HG02610 (cell line): ENCODE measurements around the gene GRID2.

Source experiments
- ATAC-seq: cut with Tn5 transposase; IDR thresholded peaks from one replicate; pipeline ENCODE4 v1.9.1; 2021; ENCODE audit warnings: mild to moderate bottlenecking, moderate library complexity; ENCODE audit not compliant: unreplicated experiment

Gene GRID2

DNA sequence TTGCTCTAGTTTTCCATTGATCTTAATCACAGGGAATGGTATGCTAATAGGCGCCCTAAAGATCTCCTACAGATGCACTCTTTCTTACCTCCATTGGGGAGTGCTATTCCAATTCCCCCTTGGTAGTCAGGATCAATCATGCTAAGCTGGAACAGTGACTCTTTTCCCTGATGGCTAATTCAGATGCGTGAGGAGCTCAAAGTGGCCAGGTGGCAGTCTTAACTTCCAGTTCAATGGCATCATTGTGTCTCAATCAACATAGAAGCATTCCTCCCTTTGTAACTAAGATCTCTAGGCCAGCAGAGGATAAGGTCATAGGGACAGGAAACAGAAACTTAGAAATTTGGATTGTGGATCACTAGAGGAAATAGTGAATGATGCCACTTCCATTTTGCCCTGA, 216.8 kb downstream of the GRID2 start:
- no peak for ATAC-seq

DNA sequence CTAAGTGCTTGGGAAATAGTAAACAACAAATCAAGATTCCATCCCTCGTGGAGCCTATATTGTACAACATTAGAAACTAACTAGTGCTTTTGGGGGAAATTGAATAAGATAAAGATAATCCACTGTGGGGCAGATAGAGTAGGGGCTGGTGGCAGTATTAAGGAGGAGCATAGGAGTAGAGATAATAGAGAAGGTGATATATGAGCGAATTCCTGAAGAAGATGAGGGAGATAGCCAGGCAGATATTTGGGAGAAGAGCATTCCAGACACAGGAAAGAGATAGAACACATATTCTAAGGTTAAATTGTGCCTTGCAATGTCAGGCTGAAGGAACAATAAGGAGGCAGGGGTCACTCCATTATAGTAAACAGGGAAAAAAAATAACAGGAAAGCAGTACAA, 218.2 kb downstream of the GRID2 start:
- ATAC-seq, result no peak

DNA sequence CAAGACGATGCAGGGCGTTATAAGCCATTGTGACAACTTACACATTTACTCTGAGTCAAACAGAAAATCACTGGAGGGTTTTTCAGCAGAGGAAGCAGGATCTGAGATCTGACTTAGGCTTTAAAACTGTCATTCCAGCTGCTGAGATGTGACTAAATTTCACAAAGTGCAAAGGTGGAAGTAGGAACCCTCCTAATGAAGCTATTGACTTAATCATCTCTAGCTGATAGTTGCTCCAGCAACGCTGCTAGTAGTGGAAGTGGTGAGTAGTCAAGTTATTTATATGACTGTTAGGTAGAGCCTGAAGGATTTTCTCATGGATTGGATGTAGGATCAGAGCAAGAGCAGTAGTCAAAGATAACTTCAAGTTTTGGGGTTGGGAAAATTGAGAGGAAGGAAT, 218.6 kb downstream of the GRID2 start:
- ATAC-seq, result no peak

DNA sequence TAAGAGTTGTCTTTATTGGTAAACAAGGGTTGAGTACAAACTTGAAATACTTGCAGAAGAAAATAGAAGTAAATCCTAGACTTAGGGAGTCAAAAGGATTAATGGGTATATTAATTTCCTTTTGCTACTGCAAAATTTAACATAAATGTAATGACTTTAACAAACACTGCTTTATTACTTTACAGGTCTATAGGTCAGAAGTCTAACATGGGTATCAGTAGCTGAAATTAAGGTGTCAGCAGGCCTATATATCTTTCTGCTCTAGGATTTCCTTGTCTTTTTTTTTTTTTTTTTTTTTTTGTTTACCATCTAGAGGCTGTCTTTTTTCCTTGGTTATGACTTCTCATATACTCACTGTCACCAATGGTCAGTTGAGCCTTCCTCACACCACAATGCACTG, 220.4 kb downstream of the GRID2 start:
- ATAC-seq, result peak; percentile 39

DNA sequence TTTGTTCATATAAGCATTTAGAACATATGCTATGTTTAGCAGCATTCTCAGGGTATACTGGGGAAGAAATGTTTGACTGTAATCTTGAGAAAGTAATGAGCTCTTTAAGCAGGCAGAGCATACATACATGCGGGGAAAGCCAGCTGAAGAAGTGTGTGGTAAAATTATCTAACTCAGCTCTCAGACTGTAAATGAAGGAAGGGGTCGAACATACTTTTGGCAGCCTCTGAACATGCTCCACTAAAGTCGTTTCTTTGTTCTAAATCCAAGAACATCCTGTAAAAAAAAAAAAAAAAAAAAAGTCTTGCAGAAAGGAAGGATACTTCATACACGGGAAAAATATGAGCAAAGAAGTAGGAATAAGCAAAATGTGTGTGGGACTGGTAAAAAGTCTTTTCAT, 224.8 kb downstream of the GRID2 start:
- ATAC-seq, result no peak

DNA sequence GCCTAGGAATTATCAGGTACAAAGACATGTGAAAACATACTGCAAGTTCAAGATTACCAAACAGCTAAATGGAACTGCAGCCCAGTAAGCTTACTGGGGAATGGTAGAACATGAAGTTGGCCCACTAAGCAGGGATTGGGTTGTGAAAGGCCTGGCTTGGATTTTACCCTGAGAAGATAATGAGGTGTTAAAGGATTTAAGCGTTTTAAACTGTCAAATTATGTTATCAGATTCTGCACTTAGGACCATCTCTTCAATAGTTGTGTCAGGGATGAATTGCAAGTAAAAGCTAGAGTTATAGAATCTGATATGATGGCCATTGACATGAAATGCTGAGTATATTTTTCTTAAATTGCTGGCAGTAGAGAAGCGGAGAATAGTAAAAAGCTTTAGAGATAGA, 225.7 kb downstream of the GRID2 start:
- ATAC-seq, result no peak

DNA sequence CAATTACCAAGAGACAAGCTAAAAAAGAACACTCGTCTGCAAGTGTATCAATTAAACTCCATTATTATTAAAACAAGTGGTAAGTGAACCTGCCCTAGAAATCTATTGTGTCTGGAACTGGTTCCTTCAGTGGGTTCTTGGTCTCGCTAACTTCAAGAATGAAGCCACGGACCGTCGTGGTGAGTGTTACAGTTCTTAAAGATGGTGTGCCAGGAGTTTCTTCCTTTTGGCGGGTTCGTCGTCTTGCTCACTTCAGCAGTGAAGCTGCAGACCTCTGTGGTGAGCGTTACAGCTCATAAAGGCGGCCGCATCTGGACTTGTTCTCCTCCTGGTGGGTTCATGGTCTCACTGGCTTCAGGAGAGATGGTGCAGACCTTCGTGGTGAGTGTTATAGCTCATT, 231.8 kb downstream of the GRID2 start:
- no peak for ATAC-seq

DNA sequence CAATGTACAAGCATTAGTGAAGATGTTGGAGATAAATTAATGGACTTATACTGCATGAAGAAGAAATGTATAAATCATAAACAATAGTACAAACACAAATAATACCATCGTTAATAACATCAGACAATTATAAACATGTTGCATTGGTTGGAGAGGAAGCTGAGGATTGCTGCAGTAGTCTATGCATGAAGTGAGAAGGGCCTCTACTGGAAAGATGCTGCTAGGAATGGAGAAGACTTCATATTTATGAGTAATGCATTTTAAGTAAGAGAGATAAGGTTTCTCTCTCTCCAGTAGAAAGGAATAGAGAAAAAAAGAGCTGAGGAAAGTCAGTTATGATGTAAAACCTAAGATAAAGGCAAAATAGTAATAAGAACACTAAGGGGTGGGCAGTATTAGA, 247.8 kb downstream of the GRID2 start:
- ATAC-seq, result no peak

DNA sequence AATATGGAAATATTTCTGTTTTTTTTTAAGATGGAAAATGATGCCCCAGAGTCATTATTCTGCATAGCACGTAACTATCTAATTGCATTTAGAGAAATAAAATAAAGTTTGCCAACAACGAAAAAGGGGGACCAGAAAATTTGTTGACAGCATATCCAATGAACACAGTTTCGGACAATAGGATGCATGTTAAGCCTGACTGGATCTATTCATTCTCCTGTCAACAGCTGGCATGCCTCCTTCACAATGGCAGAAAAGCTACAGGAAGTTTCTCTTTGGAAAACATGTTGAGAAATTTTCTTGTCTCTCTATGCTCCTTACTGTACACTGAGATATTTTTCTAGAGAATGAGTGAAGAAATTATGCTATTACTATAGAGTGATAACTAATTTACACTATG, 262.5 kb downstream of the GRID2 start:
- no peak for ATAC-seq

DNA sequence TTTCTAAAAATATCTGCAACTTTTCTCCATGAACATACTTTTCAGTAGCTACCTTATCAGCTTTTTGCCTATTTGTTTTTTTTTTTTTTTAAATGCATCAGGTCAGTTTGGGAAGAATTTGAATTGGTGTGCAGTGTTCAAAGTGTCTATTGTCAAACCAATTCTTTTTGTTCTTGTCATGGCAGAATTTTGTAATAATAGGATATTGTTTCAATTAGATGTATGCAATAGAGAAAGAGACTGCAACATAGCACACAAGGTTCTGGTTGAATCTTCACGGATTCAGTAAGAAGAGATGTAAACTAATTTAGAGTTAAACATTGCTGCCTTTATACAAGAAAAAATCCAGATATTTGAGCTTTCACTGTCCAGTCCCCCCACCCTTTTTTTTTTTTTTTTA, 277.1 kb downstream of the GRID2 start:
- no peak for ATAC-seq

DNA sequence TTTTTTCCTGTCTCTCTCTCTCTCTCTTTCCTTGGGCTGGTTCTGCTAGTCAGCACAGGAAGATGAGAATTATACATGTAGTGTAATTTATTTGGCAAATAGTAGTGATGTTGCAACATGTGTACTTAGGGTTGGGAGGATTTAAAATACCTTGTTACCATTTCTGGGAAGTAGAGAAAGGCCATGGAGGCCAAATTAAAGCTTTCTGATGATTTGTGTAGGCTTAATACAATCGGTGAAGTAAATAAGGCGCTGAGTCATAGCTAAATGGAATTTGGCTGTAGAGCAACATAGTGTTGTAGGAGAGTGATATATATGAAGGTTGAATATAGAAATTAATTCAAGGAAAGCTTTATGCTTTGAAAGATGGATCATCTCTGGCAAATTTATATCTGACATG, 295.3 kb downstream of the GRID2 start:
- no peak for ATAC-seq

DNA sequence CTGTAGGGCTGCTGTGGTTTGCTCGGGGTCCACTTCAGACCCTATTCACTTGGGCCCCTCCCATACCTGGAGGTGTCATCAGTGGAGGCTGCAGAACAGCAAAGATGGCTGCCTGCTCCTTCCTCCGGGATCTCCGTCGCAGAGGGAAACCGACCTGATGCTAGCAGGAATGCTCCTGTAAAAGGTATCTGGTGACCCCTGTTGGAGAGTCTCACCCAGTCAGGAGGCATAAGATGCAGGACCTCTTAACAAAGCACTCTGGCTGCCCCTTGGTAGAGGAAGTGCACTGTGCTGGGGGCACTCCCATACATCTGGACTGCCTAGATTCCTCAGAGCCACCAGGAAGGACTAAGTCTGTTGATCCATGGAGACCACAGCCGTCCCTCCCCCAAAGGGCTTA, 296.9 kb downstream of the GRID2 start:
- ATAC-seq, result no peak

DNA sequence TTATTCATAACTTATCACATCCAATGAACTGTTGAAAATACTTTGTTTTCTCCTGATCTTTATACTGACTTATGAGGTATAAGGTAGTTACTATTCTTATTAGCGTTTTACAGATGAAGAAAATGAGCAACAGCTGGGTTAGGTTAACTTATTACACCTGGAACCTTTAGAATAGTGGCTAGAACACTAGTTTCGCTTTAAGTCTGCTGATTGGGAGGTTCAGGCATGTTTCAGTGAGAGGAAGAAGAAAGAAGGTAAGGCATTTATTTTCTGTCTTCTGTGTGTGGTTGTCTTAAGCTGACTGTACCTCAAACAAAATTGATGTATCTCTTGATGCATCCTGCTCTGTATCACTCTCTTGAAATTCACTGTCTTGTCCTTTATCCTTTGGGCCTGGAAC, 302.5 kb downstream of the GRID2 start:
- ATAC-seq, result no peak

DNA sequence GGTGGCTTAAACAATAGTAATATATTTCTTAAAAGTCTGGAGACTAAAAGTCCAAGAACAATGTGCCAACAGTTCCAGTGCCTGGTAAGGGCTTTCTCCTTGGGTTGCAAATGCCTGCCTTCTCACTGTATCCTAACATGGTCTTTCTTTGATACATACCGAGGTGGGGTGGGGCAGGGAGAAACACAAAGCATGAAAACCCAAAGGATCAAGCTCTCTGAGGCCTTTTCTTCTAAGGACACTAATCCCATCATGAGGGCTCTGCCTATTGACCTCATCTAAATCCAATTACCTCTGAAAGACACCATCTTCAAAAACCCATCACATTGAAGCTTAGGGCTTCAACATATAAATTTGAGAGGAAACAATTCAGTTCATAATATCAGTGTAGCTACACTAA, 311.3 kb downstream of the GRID2 start:
- ATAC-seq, result no peak

DNA sequence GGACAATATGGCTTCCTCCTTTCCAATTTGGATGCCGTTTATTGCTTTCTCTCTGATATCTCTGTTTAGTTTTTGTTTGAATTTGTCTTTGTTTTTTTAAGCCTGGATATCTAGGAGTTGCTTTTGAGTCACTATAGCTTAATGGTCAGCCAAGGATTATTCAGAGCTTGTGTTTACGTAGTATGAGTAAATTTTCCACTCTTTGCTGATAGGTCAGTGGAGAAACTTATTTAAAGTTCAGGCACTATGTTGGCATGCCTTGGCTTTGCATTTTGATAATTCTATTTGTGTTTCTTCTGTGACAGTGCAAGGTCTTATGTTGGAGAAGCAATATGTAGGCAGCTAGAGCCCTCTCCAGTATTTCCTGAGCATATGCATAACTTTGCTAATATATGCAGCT, 315.2 kb downstream of the GRID2 start:
- ATAC-seq, result no peak

DNA sequence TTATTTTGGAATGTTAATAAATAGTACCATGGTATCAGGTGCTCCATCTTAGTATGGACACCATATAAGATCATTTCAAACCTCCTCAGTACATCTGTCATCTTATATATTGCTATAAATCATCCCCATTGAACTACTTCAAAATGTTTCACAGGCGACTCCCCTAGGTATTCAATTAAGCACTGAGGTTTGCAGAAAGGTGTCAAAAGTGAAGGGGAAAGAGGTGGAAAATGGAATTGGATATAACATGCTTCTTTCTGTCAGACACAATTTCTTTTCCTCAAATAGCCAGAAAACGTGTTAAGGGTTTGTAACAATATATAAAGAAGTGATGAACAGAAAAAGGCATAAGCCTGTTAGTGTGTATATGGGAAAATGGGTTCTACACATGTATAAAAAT, 325.5 kb downstream of the GRID2 start:
- no peak for ATAC-seq

DNA sequence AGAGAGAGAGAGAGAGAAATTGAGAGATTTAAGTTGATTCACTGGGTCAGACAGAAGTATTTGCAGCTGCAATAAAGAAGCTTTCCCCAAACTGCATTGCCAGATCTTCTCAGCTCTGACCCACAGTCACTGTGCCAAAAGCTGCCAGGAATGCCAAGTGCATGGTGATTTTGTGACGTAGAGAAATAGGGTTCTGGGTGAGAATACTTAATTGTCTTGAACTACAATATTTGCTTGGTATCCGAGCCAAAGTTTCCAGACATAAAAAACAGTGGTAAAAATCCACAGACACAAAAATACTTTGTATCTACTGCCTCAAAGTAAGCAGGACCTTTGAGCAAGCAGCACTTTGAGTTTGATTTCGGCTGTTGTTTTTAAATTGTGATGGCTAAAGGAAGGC, 331.1 kb downstream of the GRID2 start:
- ATAC-seq, result no peak

DNA sequence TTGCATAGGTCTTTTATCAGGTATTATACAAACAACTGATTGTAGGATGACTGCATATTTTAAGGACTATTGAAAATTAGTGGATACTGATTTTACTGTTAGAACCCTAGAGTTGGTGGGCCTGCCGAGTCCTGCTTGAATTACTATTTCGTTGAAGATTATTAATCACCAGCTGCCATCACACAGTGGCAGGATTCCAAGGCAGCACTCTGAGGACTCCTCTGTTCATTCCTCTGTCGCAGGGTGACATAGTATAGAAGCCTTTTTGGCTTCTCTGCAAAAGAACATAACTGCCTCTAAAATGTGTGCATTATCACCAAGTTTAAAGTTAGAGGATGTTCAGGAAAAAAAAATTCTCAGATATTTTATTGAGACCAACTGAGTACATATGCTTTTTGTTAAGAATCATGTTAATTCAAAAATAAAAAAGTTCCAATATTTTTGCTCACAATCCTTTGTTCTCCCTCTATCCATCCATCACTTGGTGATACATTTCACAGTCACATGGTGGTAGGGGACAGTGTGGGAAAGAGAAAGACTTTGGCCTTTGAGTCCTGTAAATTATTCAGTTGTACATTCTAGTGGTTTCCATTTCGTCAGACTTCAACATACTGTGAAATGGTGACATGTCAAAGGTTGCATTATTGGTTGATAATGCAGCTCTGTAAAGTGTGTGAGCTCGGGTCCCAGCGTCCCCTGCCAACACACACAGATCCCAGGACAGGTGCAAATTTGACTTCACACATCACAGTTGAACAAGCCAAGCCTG, 332.5 kb downstream of the GRID2 start:
- ATAC-seq, result no peak

DNA sequence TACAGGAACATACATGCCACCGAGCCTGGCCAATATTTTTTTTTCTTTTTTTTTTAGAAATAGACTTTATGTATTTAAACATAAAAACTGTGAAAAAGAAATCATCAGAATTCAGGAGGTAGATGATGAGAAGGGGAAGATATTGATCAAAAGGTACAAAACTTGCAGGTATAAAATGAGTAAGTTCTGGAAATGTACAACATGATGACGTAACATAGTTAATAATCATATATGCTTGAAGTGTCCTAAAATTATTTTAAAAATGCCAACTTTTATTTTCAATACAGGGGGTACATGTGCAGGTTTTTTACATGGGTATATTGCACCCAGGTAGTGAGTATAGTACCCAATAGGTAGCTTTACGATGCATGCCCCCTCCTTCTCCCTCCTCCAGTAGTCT, 337.6 kb downstream of the GRID2 start:
- ATAC-seq, result no peak

DNA sequence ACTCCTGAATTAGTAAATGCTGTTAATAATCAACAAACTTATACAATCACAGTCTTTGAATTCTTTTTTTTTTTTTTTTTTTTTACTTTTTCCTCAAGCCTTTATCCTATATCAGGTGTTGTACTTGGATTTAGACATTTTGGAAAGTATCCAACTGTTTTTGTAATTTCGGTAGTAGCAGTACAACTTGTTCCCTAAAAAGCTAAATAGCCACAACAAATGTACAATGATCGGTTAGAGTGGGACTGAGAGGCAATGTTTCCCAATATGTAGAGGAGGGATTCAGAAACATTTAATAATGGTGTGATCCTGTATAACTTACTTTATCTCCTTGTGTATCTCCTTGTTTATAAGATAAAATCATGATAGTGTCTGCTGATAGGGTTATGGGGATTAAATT, 343.1 kb downstream of the GRID2 start:
- no peak for ATAC-seq

DNA sequence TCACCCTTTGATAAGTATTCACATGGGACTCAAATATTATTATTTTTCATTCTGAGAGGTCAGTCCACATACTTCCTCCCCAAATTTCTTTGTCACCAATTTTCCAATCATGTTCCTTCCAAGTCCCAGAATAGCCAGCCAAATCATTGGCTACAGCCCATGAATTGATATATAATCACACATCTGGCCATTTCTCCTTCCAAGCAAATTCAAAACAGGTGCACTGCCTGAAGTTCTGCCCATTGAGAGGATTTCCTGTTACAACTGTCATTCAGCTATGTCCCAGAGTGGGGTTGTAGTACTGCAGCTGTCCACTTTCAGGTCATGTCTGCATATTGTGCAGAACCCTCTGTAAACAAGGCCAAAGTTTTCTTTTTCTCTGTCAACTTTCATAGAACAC, 347.8 kb downstream of the GRID2 start:
- no peak for ATAC-seq

DNA sequence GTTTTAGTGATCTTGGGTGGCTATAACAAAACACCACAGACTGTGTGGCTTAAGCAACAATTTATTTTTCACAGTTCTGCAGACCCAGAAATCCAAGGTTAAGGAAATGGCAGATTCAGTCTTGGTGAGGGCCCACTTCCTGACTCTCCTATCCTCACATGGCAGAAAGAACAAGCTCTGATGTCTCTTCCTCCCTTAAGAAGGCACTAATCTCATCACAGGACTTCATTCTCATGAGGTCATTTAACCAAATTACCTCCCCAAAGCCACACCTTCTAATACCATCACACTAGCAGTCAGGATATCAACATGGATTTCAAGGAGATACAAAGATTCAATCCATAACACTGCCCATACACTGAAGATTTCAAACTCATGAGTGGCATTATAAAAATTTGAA, 350.3 kb downstream of the GRID2 start:
- ATAC-seq, result no peak

DNA sequence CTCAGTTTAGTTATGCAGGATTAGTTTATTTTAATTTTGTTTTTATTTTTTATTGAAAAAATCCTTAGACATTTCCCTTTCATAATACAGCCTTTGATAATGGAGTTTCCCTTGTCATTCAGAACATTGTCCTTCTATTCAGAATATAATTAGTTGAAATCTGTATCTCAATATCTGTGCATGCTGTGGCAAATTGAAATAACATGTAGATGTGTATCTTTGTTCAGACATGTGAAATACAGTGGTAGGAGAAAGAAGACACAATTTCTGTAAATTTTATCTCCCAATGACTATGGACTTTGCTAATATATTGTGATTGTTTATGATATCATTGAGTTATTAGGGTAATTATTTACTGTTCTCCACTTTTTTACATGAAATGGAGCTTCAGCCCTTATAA, 353.9 kb downstream of the GRID2 start:
- ATAC-seq, result no peak
